SK-N-SH treated with all-trans-retinoic acid at 6 μM for 48 hours (cell line): ENCODE results near the gene FNTB.

ENCODE experiments used
- ATAC-seq: fragments of 200-7000 bp; cut with Tn5 transposase; 3 replicates; pipeline ENCODE4 v1.9.1; 2020; ENCODE audit warnings: mild to moderate bottlenecking, moderate library complexity
- BACH2 ChIP-seq: fragments of 250-450 bp; sonication (Bioruptor Pico); IDR thresholded peaks from 2 replicates; pipeline ENCODE4 v1.9.0; 2021; ENCODE audit warnings: mild to moderate bottlenecking, borderline replicate concordance
- CREB5 ChIP-seq: fragments of 250-450 bp; sonication (Bioruptor Pico); IDR thresholded peaks from 2 replicates; pipeline ENCODE4 v1.5.1; 2020; ENCODE audit warnings: low read depth, mild to moderate bottlenecking, moderate library complexity
- CSDC2 ChIP-seq: fragments of 250-450 bp; sonication (Bioruptor Pico); IDR thresholded peaks from 2 replicates; pipeline ENCODE4 v1.5.0; 2020; ENCODE audit warnings: mild to moderate bottlenecking, moderate library complexity
- CSRNP3 ChIP-seq: fragments of 250-450 bp; sonication (Bioruptor Pico); IDR thresholded peaks from 2 replicates; pipeline ENCODE4 v1.5.1; 2021; ENCODE audit warnings: mild to moderate bottlenecking, moderate library complexity
- ESRRG ChIP-seq: fragments of 250-450 bp; sonication (Bioruptor Pico); IDR thresholded peaks from 2 replicates; pipeline ENCODE4 v1.6.1; 2021; ENCODE audit warnings: mild to moderate bottlenecking
- GLIS3 ChIP-seq: fragments of 250-450 bp; sonication (Bioruptor Pico); IDR thresholded peaks from 2 replicates; pipeline ENCODE4 v1.5.0; 2020; ENCODE audit warnings: mild to moderate bottlenecking, moderate library complexity
- ISL1 ChIP-seq: fragments of 250-450 bp; sonication (Bioruptor Pico); IDR thresholded peaks from 2 replicates; pipeline ENCODE4 v2.1.2; 2022; ENCODE audit warnings: mild to moderate bottlenecking, moderate library complexity
- OSR1 ChIP-seq: fragments of 250-450 bp; sonication (Bioruptor Pico); IDR thresholded peaks from 2 replicates; pipeline ENCODE4 v1.8.0; 2022; ENCODE audit warnings: moderate library complexity, mild to moderate bottlenecking, inconsistent platforms
- PATZ1 ChIP-seq: fragments of 250-450 bp; sonication (Bioruptor Pico); IDR thresholded peaks from 2 replicates; pipeline ENCODE4 v1.8.0; 2020; ENCODE audit warnings: mild to moderate bottlenecking, moderate library complexity, borderline replicate concordance
- POU6F1 ChIP-seq: fragments of 250-450 bp; sonication (Bioruptor Pico); IDR thresholded peaks from 2 replicates; pipeline ENCODE4 v1.8.0; 2021; ENCODE audit warnings: low read depth, mild to moderate bottlenecking, moderate library complexity, borderline replicate concordance
- RARB ChIP-seq: fragments of 250-450 bp; sonication (Bioruptor Pico); IDR thresholded peaks from 2 replicates; pipeline ENCODE4 v1.8.0; 2021; ENCODE audit warnings: mild to moderate bottlenecking, moderate library complexity
- SNAI2 ChIP-seq: fragments of 250-450 bp; sonication (Bioruptor Pico); IDR thresholded peaks from 2 replicates; pipeline ENCODE4 v1.5.0; 2020; ENCODE audit warnings: mild to moderate bottlenecking, moderate library complexity
- TCF4 ChIP-seq: fragments of 250-450 bp; sonication (Bioruptor Pico); IDR thresholded peaks from 2 replicates; pipeline ENCODE4 v1.8.0; 2021; ENCODE audit warnings: mild to moderate bottlenecking, moderate library complexity, borderline replicate concordance
- TOX ChIP-seq: fragments of 250-450 bp; sonication (Bioruptor Pico); IDR thresholded peaks from 2 replicates; pipeline ENCODE4 v1.8.0; 2021; ENCODE audit warnings: mild to moderate bottlenecking, moderate library complexity, borderline replicate concordance
- TSHZ2 ChIP-seq: fragments of 250-450 bp; sonication (Bioruptor Pico); IDR thresholded peaks from 2 replicates; pipeline ENCODE4 v1.5.0; 2020; ENCODE audit warnings: mild to moderate bottlenecking, moderate library complexity
- ZC3H10 ChIP-seq: fragments of 250-450 bp; sonication (Bioruptor Pico); IDR thresholded peaks from 2 replicates; pipeline ENCODE4 v1.5.1; 2021; ENCODE audit warnings: mild to moderate bottlenecking, moderate library complexity
- ZFP30 ChIP-seq: fragments of 450-650 bp; formaldehyde crosslinking; IDR thresholded peaks from 2 replicates; pipeline ENCODE4 v1.5.0; 2022; ENCODE audit warnings: mild to moderate bottlenecking, moderate library complexity
- ZNF565 ChIP-seq: fragments of 450-650 bp; formaldehyde crosslinking; conservative IDR thresholded peaks from 2 replicates; pipeline ENCODE4 v1.5.0; 2020; ENCODE audit warnings: low read depth, mild to moderate bottlenecking, moderate library complexity
- ZNF70 ChIP-seq: fragments of 450-650 bp; formaldehyde crosslinking; IDR thresholded peaks from 2 replicates; pipeline ENCODE4 v1.5.0; 2020; ENCODE audit warnings: mild to moderate bottlenecking, moderate library complexity
- ZNF8 ChIP-seq: fragments of 450-650 bp; formaldehyde crosslinking; IDR thresholded peaks from 2 replicates; pipeline ENCODE4 v1.5.0; 2020; ENCODE audit warnings: mild to moderate bottlenecking, moderate library complexity

FNTB gene

GRCh38 chr14:65011538-65011937, 24.8 kb downstream of the FNTB start:
- TF ChIP-seq CSDC2 (CRISPR knock-in tag): no peak
- TF ChIP-seq CSRNP3: no peak
- TF ChIP-seq ESRRG (CRISPR knock-in tag): no peak
- TF ChIP-seq BACH2 (CRISPR knock-in tag): no peak
- no peak for TF ChIP-seq CREB5 (CRISPR knock-in tag)
- TF ChIP-seq ISL1 (CRISPR knock-in tag): no peak
- TF ChIP-seq TOX (CRISPR knock-in tag): no peak
- TF ChIP-seq RARB (CRISPR knock-in tag): no peak
- TF ChIP-seq ZNF565 (CRISPR knock-in tag): no peak
- no peak for TF ChIP-seq PATZ1 (CRISPR knock-in tag)
- no peak for TF ChIP-seq OSR1
- no peak for TF ChIP-seq TSHZ2 (CRISPR knock-in tag)
- TF ChIP-seq ZNF8: no peak
- TF ChIP-seq POU6F1 (CRISPR knock-in tag): no peak
- TF ChIP-seq GLIS3 (CRISPR knock-in tag): no peak
- no peak for TF ChIP-seq ZNF70 (CRISPR knock-in tag)
- no peak for TF ChIP-seq SNAI2
- no peak for TF ChIP-seq ZC3H10 (CRISPR knock-in tag)
- ATAC-seq: no peak

GRCh38 chr14:65012353-65012752, 25.7 kb downstream of the FNTB start:
- TF ChIP-seq PATZ1 (CRISPR knock-in tag) (no peak), CSDC2 (CRISPR knock-in tag) (no peak), ESRRG (CRISPR knock-in tag) (no peak), TCF4 (CRISPR knock-in tag) (no peak)
- no peak for ATAC-seq

GRCh38 chr14:65015391-65015790, 28.7 kb downstream of the FNTB start:
- no peak for ATAC-seq
- TF ChIP-seq RARB (CRISPR knock-in tag) (no peak), BACH2 (CRISPR knock-in tag) (no peak), OSR1 (no peak), ESRRG (CRISPR knock-in tag) (no peak), PATZ1 (CRISPR knock-in tag) (no peak), ZC3H10 (CRISPR knock-in tag) (no peak), ZNF565 (CRISPR knock-in tag) (no peak), ZNF8 (no peak), ZFP30 (CRISPR knock-in tag) (no peak), TSHZ2 (CRISPR knock-in tag) (no peak)
